Right lobe of liver (tissue), 6 donors: Measurements from ENCODE around the gene KBTBD7. TPM values are rescaled to one million over a fixed set of nuclear protein-coding genes. Genes with fewer than 3 reads are reported as not detected.

Experiments
- ATAC-seq, 4 donors: fragments of 200-7000 bp; cut with Tn5 transposase; one replicate each; pipeline ENCODE4 v1.9.1; 2020; ENCODE audit warnings: mild to moderate bottlenecking in 4 of 4, moderate library complexity in 4 of 4
- DNase-seq, 3 donors: peaks; one replicate each; pipeline ENCODE4 v3.0.0-alpha.2; 2020
- H3K27ac ChIP-seq, 3 donors: fragments of 200-600 bp; one replicate each; pipeline ENCODE4 v1.8.0; 2022
- H3K27me3 ChIP-seq, 2 donors: fragments of 200-600 bp; one replicate each; pipeline ENCODE4 v1.8.0; 2022
- H3K36me3 ChIP-seq, 4 donors: fragments of 200-600 bp; sonication (generic) in 1 of 4; one replicate each; pipeline versions ENCODE4 v1.5.1 to v1.8.0; 2017 to 2022; ENCODE audit warnings: control low read depth in 1 of 4
- H3K4me1 ChIP-seq, 4 donors: fragments of 200-600 bp; sonication (generic) in 1 of 4; one replicate each; pipeline versions ENCODE4 v1.5.1 to v1.8.0; 2017 to 2022; ENCODE audit warnings: control low read depth in 1 of 4
- H3K4me3 ChIP-seq, 3 donors: fragments of 200-600 bp; one replicate each; pipeline ENCODE4 v1.8.0; 2022
- H3K9me3 ChIP-seq, 4 donors: fragments of 200-600 bp; sonication (generic) in 1 of 4; one replicate each; pipeline versions ENCODE4 v1.5.1 to v1.8.0; 2017 to 2022; ENCODE audit warnings: control low read depth in 1 of 4
- POLR2A ChIP-seq: fragments of 450-650 bp; IDR thresholded peaks from one replicate; pipeline ENCODE4 v1.6.1; 2017; ENCODE audit warnings: antibody characterized with exemption, mild to moderate bottlenecking
- WGBS: methylation state at CpG from one replicate; pipeline ENCODE4 v1.1.6; 2018; ENCODE audit warnings: low coverage, low lambda C conversion rate; ENCODE audit not compliant: insufficient coverage; ENCODE audit errors: missing lambda C conversion rate; 5-methylcytosine and 5-hydroxymethylcytosine counted together
- intact Hi-C, 2 donors: fragments of 100-400 bp; cut with DNase I; formaldehyde crosslinking; loops; one replicate each; pipeline versions ENCODE4 v1.11.2 to v1.14.1; 2022
- total RNA-seq, 6 experiments: library from RNA; depleted of rRNA in 2 of 6; stranded (reverse); fragments of >200 nt in 2 of 6; fragmentation: NEBNext Ultra II Directional in 3 of 6; extraction: Animal tissue kit (Norgen Biotek cat#: 25700) in 3 of 6; gene quantifications; one replicate each; pipeline versions ENCODE4 v1.1.0 to v1.2.4, GENCODE V29; 2016 to 2023
- TF ChIP-seq, protein P1 (sequence below), 4 donors: fragments of 200-600 bp in 3 of 4; fragments of 450-650 bp in 1 of 4; IDR thresholded peaks; one replicate each; pipeline versions ENCODE4 v1.5.1 to v1.8.0; 2016 to 2022; ENCODE audit warnings: antibody characterized with exemption in 4 of 4, mild to moderate bottlenecking in 2 of 4
- donor health status: DM: no; HTN: yes; CAD: no.
- donor health status: DM: no; HTN: no; CAD: no.
- donor health status: DM: no; HTN: no; CAD: no.
- donor health status: DM: no; HTN: yes; CAD: no.
- donor health status: DM: no; HTN: yes; CAD: no.

Gene KBTBD7
- total RNA-seq, 6 experiments from 2014 or later: 3.0 to 6.7 (median 5.5) TPM

DNA sequence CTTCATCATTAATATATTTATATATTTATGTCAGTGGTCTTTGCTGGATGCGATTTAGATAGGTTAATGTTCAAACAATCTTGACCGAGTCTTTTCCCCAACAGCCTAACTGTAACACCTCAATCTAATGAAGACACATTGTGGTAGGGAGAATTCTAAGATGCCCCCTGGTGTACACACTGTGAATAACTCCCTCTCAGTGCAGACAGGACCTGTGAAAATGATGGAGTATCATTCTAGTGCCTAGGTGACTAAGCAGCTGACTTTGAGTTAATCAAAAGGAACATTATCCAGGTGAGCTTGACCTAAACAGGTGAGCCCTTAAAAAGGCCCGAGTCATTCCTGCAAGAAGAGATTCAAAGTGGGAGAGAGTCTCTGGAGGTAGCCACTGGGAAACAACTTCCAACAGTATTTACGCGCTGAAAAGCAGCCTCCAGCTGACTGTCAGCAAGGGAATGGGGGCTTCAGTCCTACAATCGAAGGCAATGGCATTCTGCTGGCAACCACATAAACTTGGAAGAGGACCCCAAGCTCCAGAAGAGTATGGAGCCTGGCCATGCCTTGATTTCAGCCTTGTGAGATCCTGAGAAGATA lies 28.0 kb upstream of the KBTBD7 start:
- WGBS: 34% methylated on average over 5 of the region's 6 CpGs
- Histone ChIP-seq H3K4me1 (no peaks in the 10 kb centered on the region), H3K27ac (no peak overlapping the region), H3K4me3 (no peak overlapping the region), H3K27me3 (no peaks in the 10 kb centered on the region), H3K36me3 (no peaks in the 10 kb centered on the region), H3K9me3 (no peaks in the 10 kb centered on the region)
- DNase-seq (peak in 1 of 3 donors; percentile 58), ATAC-seq (peak; percentile 92 to 95 (median 94))
- intact Hi-C loops: loop anchor here (10.0 kb wide), 1 partner anchor 148 kb away; no protein-coding TSS in a partner anchor
- TF ChIP-seq POLR2A: no peak
- TF ChIP-seq, protein P1, sequence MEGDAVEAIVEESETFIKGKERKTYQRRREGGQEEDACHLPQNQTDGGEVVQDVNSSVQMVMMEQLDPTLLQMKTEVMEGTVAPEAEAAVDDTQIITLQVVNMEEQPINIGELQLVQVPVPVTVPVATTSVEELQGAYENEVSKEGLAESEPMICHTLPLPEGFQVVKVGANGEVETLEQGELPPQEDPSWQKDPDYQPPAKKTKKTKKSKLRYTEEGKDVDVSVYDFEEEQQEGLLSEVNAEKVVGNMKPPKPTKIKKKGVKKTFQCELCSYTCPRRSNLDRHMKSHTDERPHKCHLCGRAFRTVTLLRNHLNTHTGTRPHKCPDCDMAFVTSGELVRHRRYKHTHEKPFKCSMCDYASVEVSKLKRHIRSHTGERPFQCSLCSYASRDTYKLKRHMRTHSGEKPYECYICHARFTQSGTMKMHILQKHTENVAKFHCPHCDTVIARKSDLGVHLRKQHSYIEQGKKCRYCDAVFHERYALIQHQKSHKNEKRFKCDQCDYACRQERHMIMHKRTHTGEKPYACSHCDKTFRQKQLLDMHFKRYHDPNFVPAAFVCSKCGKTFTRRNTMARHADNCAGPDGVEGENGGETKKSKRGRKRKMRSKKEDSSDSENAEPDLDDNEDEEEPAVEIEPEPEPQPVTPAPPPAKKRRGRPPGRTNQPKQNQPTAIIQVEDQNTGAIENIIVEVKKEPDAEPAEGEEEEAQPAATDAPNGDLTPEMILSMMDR (IDR thresholded peaks at IDR 0.05): peak; percentile 71 to 89 (median 76)

DNA sequence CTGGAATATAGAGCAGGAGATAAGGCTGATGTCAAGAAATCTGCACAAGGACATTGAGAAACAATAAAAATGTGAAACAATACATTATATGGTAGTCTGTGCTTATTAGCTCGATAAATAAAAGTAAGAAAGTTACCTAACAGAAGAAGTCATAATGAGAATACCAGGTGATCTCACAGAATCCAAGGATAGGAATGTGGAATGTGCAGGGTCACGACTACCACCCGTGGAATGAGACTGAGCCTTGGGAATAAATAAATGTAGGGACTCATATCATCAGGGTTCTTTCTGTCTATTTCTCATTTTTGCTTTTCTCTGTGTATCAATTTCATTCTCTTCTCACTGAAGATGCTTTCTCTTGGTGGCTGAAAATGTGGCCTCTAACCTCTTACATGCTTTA lies 26.0 kb upstream of the KBTBD7 start:
- Histone ChIP-seq H3K4me3 (no peak overlapping the region), H3K27ac (no peak overlapping the region), H3K9me3 (no peaks in the 10 kb centered on the region), H3K36me3 (no peaks in the 10 kb centered on the region), H3K4me1 (no peaks in the 10 kb centered on the region), H3K27me3 (no peaks in the 10 kb centered on the region)
- DNase-seq (no peak), ATAC-seq (no peak)
- intact Hi-C loops: loop anchor here (10.0 kb wide), 1 partner anchor 146 kb away; no protein-coding TSS in a partner anchor
- TF ChIP-seq, protein P1 (IDR thresholded peaks at IDR 0.05): no peak
- TF ChIP-seq POLR2A: no peak
- WGBS: 75% methylated on average over 3 of the region's 3 CpGs

DNA sequence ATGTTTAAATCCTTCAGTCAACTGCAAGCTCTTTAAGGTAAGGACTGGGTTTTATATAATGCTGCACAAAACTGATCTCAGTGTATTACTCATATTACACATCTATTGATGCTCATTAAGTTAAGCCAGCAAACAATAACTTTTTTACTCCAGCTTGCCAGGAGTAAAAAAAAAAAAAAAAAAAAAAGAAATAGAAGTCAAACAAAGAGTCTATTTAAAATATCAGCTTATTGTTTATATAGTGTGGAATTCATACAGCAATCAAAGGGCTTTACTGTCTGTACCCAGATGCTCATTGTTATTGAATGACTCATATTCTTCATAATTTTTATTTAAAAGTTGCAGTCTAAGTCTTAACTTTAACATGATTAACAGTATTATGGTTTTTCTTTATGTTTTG lies 21.8 kb upstream of the KBTBD7 start:
- DNase-seq: no peak
- H3K9me3 ChIP-seq: peaks cover 0 to 3% (median 0%) of the 10 kb centered on the region in 4 donors
- intact Hi-C loops: no loop called here
- TF ChIP-seq, protein P1 (IDR thresholded peaks at IDR 0.05): no peak
- no peak for TF ChIP-seq POLR2A
- no peak overlapping the region for H3K4me3 ChIP-seq
- H3K36me3 ChIP-seq: no peaks in the 10 kb centered on the region
- no peak overlapping the region for H3K27ac ChIP-seq
- no peak for ATAC-seq
- no peaks in the 10 kb centered on the region for H3K4me1 ChIP-seq
- no peaks in the 10 kb centered on the region for H3K27me3 ChIP-seq

DNA sequence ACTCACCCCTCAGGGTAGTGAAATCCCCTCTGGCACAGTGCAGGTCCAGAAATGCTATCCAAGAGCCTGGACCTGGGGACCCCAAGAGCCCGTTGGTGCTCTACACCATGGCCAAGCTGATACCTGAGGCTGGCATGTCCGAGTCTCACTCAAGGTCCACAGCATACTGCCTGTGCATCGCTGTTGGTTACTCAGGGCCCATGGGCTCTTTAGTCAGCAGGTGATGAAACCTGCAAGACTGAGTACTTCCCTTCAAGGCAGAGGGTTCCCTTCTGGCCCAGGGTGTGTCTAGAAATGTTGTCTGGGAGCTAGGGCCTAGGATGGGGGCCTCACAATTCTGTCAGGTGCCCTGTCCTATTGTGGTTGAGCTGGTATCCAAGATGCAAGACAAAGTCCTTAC lies 19.6 kb upstream of the KBTBD7 start:
- Histone ChIP-seq H3K9me3 (peaks cover 0 to 5% (median 0%) of the 10 kb centered on the region in 4 donors), H3K27ac (no peak overlapping the region), H3K4me3 (no peak overlapping the region), H3K4me1 (no peaks in the 10 kb centered on the region), H3K36me3 (no peaks in the 10 kb centered on the region), H3K27me3 (no peaks in the 10 kb centered on the region)
- ATAC-seq (no peak), DNase-seq (no peak)
- intact Hi-C loops: no loop called here
- WGBS: no CpG with 5 or more reads among the region's 3 CpGs
- TF ChIP-seq, protein P1 (IDR thresholded peaks at IDR 0.05): no peak
- no peak for TF ChIP-seq POLR2A
